OCI-LY3 (cell line): ENCODE data around the gene SSBP4.

ENCODE experiments used
- CTCF ChIP-seq: fragments of 200-600, 300-600 bp; sonication (generic); IDR thresholded peaks from 2 replicates; pipeline ENCODE4 v1.5.1; 2014; ENCODE audit warnings: antibody characterized with exemption, low read length, low read depth
- EZH2phosphoT487 ChIP-seq: fragments of 200-600 bp; shearing (Covaris generic); IDR thresholded peaks from 2 replicates; pipeline ENCODE4 v1.6.1; 2018; ENCODE audit warnings: antibody characterized with exemption, mixed run types, low read depth

DNA sequence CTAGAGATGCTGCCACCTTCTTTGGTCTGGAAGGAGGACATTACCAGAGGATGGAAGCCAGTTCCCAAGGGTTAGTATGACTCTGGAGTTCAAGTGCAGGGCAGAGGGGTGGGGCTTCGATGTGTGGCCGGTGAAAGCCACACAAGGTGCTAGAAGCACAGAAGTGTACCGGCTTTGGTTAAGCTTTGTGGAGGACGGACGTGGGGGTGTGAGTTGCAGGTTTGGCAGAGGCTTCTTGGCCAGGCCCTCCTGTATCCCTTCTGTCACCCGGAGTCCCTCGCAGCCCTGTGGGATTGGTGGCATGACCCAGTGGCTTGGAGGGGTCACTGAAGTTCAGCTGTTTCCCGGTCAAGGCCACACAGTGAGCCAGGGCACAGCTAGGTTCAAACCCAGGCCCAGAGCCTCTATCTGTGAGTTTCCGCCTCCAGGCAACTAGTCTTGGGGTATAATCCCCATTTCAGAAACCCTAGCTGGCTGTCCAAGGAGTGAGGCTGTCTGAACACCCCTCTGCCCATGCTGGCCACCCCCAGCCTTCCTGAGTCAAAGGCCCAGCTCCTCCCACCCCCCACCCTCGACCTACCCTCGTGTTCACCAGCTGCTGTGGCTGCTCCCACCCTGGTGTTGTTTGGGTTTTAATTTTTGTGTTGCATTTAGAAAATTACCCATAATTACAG is 4.6 kb upstream of the SSBP4 start:
- TF ChIP-seq CTCF (no peak), EZH2phosphoT487 (no peak)
